ENCODE results near the gene SLC25A34. TPM values are rescaled to one million over a fixed set of nuclear protein-coding genes. Genes with fewer than 3 reads are reported as not detected.
A peak's percentile ranks its signal among the peaks of the same experiment; 100 is the strongest.

SLC25A34 gene
- total RNA-seq, 1 experiment from 2014 or later, result 1.1 TPM

- peaks cover 8% of the 10 kb centered on the region for H3K4me1 Mint-ChIP-seq
- H3K27me3 Mint-ChIP-seq (ENCODE audit: low read depth), result no peaks in the 10 kb centered on the region; the same call in 1 of the 2 replicates
- ATAC-seq (peak; percentile 93), DNase-seq (ENCODE audit: low spot score) (peak; percentile 93)
- no peaks in the 10 kb centered on the region for H3K9me3 Mint-ChIP-seq
- CTCF ChIA-PET, result interaction anchor here (0.5 to 4.3 kb wide), 39 partner anchors 8 to 310 kb away, joined by 3 to 51 read pairs (median 5); partner anchors contain the start of genes DDI2, DNAJC16 and FBLIM1
- TF ChIP-seq MAX (CRISPR knock-in tag; IDR thresholded peaks at IDR 0.05) (no peak), ZBTB21 (CRISPR knock-in tag; IDR thresholded peaks at IDR 0.05; ENCODE audit: borderline replicate concordance) (no peak), JUN (CRISPR knock-in tag; IDR thresholded peaks at IDR 0.05) (no peak), ESRRA (CRISPR knock-in tag; IDR thresholded peaks at IDR 0.05; ENCODE audit: borderline replicate concordance) (no peak), GTF2I (CRISPR knock-in tag; conservative IDR thresholded peaks at IDR 0.05) (no peak), CREM (CRISPR knock-in tag; IDR thresholded peaks at IDR 0.05) (no peak), ETV6 (CRISPR knock-in tag; IDR thresholded peaks at IDR 0.05) (peak; percentile 23; the same call in 1 of the 2 replicates), OVOL2 (CRISPR knock-in tag; IDR thresholded peaks at IDR 0.05; ENCODE audit: borderline replicate concordance) (no peak), PRRX2 (CRISPR knock-in tag; IDR thresholded peaks at IDR 0.05) (no peak), ZNF671 (CRISPR knock-in tag; IDR thresholded peaks at IDR 0.05) (no peak)
- TF ChIP-seq, protein P1, sequence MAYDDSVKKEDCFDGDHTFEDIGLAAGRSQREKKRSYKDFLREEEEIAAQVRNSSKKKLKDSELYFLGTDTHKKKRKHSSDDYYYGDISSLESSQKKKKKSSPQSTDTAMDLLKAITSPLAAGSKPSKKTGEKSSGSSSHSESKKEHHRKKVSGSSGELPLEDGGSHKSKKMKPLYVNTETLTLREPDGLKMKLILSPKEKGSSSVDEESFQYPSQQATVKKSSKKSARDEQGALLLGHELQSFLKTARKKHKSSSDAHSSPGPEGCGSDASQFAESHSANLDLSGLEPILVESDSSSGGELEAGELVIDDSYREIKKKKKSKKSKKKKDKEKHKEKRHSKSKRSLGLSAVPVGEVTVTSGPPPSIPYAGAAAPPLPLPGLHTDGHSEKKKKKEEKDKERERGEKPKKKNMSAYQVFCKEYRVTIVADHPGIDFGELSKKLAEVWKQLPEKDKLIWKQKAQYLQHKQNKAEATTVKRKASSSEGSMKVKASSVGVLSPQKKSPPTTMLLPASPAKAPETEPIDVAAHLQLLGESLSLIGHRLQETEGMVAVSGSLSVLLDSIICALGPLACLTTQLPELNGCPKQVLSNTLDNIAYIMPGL (CRISPR knock-in tag; IDR thresholded peaks at IDR 0.05), result peak; percentile 53; the same call in 1 of the 2 replicates
- TF ChIP-seq, protein P2, sequence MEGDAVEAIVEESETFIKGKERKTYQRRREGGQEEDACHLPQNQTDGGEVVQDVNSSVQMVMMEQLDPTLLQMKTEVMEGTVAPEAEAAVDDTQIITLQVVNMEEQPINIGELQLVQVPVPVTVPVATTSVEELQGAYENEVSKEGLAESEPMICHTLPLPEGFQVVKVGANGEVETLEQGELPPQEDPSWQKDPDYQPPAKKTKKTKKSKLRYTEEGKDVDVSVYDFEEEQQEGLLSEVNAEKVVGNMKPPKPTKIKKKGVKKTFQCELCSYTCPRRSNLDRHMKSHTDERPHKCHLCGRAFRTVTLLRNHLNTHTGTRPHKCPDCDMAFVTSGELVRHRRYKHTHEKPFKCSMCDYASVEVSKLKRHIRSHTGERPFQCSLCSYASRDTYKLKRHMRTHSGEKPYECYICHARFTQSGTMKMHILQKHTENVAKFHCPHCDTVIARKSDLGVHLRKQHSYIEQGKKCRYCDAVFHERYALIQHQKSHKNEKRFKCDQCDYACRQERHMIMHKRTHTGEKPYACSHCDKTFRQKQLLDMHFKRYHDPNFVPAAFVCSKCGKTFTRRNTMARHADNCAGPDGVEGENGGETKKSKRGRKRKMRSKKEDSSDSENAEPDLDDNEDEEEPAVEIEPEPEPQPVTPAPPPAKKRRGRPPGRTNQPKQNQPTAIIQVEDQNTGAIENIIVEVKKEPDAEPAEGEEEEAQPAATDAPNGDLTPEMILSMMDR (IDR thresholded peaks at IDR 0.05), result peak; percentile 80
- TF ChIP-seq, protein P3, sequence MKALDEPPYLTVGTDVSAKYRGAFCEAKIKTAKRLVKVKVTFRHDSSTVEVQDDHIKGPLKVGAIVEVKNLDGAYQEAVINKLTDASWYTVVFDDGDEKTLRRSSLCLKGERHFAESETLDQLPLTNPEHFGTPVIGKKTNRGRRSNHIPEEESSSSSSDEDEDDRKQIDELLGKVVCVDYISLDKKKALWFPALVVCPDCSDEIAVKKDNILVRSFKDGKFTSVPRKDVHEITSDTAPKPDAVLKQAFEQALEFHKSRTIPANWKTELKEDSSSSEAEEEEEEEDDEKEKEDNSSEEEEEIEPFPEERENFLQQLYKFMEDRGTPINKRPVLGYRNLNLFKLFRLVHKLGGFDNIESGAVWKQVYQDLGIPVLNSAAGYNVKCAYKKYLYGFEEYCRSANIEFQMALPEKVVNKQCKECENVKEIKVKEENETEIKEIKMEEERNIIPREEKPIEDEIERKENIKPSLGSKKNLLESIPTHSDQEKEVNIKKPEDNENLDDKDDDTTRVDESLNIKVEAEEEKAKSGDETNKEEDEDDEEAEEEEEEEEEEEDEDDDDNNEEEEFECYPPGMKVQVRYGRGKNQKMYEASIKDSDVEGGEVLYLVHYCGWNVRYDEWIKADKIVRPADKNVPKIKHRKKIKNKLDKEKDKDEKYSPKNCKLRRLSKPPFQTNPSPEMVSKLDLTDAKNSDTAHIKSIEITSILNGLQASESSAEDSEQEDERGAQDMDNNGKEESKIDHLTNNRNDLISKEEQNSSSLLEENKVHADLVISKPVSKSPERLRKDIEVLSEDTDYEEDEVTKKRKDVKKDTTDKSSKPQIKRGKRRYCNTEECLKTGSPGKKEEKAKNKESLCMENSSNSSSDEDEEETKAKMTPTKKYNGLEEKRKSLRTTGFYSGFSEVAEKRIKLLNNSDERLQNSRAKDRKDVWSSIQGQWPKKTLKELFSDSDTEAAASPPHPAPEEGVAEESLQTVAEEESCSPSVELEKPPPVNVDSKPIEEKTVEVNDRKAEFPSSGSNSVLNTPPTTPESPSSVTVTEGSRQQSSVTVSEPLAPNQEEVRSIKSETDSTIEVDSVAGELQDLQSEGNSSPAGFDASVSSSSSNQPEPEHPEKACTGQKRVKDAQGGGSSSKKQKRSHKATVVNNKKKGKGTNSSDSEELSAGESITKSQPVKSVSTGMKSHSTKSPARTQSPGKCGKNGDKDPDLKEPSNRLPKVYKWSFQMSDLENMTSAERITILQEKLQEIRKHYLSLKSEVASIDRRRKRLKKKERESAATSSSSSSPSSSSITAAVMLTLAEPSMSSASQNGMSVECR (CRISPR knock-in tag; IDR thresholded peaks at IDR 0.05; ENCODE audit: borderline replicate concordance), result no peak
- no peaks in the 10 kb centered on the region for H3K36me3 Mint-ChIP-seq
- peak overlapping the region; percentile 29; the same call in 1 of the 2 replicates for H3K4me3 Mint-ChIP-seq
- H3K27ac Mint-ChIP-seq, result peak overlapping the region; percentile 36
- POLR2A ChIA-PET, result interaction anchor here (0.6 to 1.7 kb wide), 4 partner anchors 15 to 82 kb away, joined by 3 to 6 read pairs (median 4); no protein-coding TSS in a partner anchor
These were observed 5.1 kb downstream of the SLC25A34 start for GRCh38 chr1:15740924-15741850.

GRCh38 chr1:15742339-15742801, 6.3 kb downstream of the SLC25A34 start, which contains the start of gene TMEM82:
Gene TMEM82 (plus strand): TSS chr1:15742499. CDS start chr1:15742560, 61 bp downstream.
- Mint-ChIP-seq H3K27me3 (ENCODE audit: low read depth) (no peaks in the 10 kb centered on the region; the same call in 1 of the 2 replicates), H3K4me1 (peaks cover 8% of the 10 kb centered on the region), H3K9me3 (no peaks in the 10 kb centered on the region), H3K27ac (peak within 1 kb of the TSS; percentile 36), H3K4me3 (peak within 1 kb of the TSS; percentile 29; the same call in 1 of the 2 replicates), H3K36me3 (no peaks in the 10 kb centered on the region)
- CTCF ChIA-PET, result interaction anchor here (0.6 to 4.3 kb wide), 15 partner anchors 10 to 561 kb away, joined by 3 to 51 read pairs (median 7); partner anchors contain the start of genes AGMAT and DNAJC16
- ATAC-seq (peak; percentile 12), DNase-seq (ENCODE audit: low spot score) (peak; percentile 49)
- POLR2A ChIA-PET, result interaction anchor here (1.7 kb wide), 1 partner anchor 14 kb away, joined by 6 read pairs; no protein-coding TSS in a partner anchor
- TF ChIP-seq FOXJ3 (CRISPR knock-in tag; IDR thresholded peaks at IDR 0.05; ENCODE audit: borderline replicate concordance) (no peak), MAX (CRISPR knock-in tag; IDR thresholded peaks at IDR 0.05) (no peak), GTF2I (CRISPR knock-in tag; conservative IDR thresholded peaks at IDR 0.05) (no peak), TP53 (CRISPR knock-in tag; IDR thresholded peaks at IDR 0.05) (no peak), PREB (CRISPR knock-in tag; IDR thresholded peaks at IDR 0.05; ENCODE audit: borderline replicate concordance) (no peak), KAT7 (CRISPR knock-in tag; IDR thresholded peaks at IDR 0.05; ENCODE audit: borderline replicate concordance) (no peak), JUN (CRISPR knock-in tag; IDR thresholded peaks at IDR 0.05) (no peak)
- TF ChIP-seq, protein P3 (CRISPR knock-in tag; IDR thresholded peaks at IDR 0.05; ENCODE audit: borderline replicate concordance), result no peak

Measured in WTC11 (cell line).